TTC549 (cell line): ENCODE data around the gene CROT.

Source experiments
- FAIRE-seq: peaks from 2 replicates; lab custom pipeline; 2012; peaks lifted over from hg19 to GRCh38; lab: Jason Lieb, UNC

CROT gene

DNA sequence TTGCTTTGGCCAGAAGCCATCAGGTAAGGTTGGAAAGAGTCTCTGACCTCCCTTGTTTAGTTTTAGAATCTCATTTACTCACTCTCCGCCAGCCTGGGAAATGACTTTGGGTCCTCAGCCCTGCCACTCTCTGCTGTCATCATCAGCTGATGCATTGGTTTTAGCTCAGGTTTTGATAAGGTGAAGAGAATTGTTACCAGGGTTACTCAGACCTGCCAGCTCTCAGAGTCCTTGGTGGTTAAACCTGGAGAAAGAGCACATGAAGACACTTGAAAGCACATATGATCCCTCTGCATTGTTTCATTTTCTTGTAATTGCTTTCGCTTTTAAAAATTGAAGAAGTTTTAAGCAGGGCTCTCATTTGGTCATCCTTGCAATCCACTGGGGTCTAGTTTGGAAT, 4.0 kb upstream of the CROT start:
- FAIRE-seq, result no peak

DNA sequence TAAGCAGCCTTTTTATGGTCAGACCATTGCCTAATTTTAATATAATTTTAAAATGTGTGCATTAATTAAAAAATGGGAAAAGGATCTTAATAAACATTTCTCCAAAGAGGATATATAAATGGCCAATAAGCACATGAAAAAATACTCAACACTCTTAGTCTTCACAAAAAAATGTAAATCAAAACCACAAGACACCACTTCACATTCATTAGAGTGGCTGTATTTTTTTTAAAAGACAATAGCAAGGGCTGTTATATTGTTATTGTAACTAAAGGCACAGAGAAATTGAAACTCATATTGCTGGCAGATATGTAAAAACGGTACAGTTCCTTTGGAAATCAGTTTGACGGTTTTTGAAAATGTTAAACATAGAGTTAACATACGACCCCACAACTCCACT, 3.2 kb upstream of the CROT start:
- no peak for FAIRE-seq

DNA sequence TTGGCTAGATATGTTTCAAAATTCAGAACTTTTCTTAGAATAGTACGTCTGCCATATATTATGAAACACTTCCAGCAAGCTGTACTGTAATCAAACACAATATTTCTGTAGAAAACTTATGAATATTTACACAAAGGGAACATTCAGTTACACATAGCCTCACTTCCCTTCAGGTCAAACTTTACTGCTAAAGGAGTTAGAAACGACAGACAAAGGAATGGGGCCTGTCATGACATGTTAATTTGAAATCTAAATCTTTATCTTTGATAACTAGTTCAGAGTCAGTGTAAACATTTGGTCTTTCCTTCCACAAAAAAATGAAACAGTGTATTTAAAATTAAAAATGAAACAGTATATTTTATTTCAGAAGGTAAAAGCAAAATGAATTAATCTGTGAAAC, 1.0 kb upstream of the CROT start:
- no peak for FAIRE-seq

DNA sequence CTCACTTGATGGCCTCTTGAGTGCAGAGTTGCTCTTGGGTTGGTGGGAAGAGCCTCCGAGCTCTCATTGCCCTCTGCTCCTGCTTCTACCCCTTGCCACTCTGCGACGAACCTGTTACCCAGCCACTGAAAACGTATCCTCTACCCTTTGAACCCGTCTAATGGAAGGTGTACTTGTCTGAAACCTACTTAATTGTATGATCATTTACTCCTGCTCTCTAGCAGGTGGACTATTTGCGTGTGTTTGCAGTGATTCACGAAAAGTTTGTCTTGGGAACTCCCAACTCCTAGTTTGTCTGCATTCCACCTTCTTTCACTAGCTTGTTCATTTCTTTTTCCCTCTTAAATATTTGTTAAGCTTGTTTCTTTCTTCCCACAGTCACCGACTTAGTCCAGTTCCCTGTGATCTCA, 503 bp downstream of the CROT start:
- no peak for FAIRE-seq

DNA sequence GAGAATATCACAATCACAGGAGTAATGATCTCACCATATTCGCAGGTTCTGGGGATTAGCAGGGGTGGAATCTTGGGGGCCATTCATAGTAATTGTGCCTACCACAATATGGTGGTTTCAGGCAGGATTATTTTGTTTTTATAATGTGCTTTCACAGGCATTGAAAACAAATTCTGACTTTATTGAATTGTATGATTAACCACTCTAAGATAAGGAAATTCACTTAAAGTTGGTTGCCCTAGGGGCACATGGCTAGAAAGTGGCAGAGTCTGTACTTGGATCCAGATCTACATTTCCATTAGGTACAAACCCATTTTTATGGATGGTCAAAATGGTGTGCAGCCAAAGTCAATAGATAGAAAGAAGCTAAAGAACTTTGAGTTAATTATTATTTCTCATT, 1.7 kb downstream of the CROT start:
- FAIRE-seq, result no peak

DNA sequence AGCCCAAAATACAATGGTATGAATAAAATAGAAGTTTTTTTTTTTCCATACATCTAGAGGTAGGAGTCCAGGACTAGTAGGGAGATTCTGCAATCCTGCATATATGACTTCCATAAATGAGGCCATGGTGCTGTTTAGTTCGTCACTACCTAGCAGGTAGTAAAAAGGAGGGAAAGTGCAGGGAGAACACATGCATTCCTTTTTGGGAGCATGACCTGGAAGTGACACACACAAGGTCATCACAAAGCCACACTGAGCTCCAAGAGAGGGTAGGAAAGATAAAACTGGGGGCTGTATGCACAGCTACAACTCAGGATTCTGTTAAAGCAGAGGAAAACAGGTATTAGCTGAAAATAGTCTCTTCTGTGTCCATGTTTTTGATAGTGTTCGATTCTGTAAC, 2.2 kb downstream of the CROT start:
- FAIRE-seq, result no peak

DNA sequence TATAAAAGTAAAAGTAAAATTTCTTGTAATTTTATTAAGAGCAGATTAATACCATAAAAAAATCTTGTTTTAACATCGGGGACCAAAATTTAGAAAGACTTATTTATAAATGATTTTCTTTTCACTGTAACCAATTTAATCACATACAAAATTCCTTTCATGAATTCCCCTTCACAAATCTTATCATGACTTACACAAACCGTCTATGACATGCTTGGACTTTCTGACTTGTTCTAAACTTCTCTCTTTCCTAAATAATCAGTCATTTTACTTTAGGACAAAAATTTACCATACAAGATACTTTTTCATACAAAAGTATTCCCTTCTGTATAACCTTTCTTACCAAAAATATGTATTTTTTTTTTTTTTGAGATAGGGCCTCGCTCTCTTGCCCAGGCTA, 9.3 kb downstream of the CROT start:
- no peak for FAIRE-seq

DNA sequence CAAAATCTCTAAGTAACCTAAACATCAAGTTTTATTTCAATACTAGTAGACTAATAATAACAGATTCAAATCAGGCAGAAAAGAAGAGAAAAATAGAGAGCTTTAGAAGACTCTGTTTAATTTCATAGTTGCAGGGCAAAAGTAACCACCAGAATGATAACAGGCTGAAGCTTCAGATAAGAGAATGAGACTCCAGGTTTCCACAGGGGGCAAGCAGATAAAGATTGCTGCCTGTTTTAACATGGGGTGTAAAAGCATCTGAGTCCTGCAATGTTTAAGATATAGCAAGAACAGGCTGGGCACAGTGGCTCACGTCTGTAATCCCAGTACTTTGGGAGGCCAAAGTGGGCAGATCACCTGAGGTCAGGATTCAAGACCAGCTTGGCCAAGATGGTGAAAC, 11.0 kb downstream of the CROT start:
- no peak for FAIRE-seq

DNA sequence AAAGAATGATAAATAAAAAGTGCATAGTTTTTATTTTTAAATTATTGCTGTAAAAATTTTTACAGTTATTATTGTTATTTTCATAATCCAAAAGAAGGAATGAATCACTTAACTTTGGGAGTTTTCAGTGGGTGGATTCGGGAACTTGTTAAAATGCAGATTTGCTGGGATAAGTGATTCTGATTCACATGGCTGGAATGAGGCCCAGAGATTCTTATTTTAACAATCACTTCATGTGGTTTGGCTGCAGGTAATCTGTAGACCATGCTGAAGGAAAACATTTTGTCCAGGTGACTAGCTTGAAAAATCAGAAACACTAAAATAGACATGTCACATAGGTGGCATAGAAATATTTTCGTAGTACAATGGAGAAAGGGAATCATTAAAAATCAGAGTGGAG, 13.9 kb downstream of the CROT start:
- no peak for FAIRE-seq

DNA sequence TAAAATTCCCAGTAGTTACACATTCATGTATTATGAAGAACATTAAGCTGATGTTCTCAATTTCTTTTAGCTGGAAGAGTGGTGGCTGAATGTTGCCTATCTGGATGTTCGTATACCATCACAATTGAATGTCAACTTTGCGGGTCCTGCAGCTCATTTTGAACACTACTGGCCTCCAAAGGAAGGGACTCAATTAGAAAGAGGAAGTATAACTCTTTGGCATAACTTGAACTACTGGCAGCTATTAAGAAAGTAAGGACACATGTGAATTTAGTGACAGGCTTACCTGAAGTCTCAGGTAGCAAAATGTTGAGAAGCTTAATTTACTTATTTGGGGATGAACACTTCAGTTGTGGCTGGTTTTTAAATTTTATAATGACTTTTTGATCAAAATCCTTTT, 15.9 kb downstream of the CROT start:
- FAIRE-seq, result no peak

DNA sequence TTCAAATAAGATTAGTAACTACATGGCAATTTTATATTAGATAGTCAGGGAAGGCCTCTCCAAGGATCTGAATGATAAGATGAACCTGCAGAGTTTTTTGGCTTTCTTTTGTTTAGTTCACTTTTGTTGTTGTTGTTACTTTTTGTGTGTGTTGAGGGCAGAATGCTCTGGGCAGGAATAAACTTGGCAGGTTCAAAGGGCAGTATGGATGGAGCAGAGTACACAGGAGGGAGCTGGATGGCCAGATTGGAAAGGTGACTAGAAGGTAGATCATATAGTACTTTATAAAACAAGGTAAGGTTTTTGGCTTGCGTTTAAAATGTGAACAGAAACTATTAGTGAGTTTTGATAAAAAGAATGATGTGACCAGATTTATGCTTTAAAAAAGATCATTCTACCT, 17.9 kb downstream of the CROT start:
- no peak for FAIRE-seq

DNA sequence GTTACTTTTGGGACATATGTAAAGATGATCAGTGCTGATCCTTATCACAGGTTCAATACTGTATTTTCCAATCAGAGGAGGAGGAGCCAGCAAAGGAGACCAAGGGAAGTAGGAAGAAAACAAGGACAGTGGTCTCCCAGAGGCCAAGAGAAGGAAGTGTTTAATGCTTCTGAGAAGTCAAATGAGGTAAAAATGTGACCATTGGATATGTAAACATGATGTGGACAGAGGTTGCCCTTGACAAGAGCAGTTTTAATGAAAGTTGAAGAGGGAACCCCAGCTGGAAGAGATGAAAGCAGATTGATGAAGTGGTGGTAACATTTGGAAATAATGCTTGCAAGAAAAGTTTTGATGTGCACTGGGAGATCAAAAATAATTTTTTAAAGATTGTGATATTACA, 18.8 kb downstream of the CROT start:
- no peak for FAIRE-seq

DNA sequence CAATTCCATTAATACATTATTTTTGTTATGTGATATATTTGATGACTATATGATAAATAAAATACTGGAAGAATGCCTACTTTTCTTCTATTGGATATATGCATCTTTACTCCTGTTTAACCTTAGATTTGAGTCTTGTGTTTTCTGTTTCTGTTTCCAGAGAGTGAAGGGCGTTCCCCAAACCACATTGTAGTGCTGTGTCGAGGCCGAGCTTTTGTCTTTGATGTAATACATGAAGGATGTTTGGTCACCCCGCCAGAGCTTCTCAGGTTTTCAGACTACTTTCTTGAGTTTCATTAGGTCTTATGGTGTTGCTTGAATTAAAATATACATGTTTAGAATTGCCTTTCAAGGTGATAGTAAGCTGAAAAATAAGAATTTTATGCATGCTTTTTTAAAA, 23.8 kb downstream of the CROT start:
- FAIRE-seq, result no peak

DNA sequence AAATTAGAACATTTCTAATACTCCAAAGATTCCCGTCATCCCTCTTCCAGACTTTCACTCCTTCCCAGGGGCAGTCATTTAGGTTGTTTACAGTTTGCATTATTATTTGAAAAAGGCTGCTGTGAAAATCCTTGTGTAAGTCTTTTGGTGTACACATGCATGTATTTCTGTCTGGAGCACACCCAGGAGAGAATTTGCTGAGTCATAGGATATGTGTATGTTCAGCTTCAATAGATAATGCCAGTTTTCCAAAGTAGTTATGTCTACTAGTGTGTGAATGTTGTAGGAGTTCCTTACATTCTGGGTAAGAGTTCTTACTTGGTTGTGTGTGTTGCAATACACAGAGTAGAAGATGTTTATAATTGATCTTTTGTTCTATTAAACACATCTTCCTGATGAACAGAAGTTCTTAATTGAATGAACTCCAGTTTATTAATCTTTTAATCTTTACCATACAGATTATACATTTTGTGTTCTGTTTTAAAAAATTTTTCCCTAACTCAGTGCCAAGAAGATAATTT, 25.3 kb downstream of the CROT start:
- no peak for FAIRE-seq

DNA sequence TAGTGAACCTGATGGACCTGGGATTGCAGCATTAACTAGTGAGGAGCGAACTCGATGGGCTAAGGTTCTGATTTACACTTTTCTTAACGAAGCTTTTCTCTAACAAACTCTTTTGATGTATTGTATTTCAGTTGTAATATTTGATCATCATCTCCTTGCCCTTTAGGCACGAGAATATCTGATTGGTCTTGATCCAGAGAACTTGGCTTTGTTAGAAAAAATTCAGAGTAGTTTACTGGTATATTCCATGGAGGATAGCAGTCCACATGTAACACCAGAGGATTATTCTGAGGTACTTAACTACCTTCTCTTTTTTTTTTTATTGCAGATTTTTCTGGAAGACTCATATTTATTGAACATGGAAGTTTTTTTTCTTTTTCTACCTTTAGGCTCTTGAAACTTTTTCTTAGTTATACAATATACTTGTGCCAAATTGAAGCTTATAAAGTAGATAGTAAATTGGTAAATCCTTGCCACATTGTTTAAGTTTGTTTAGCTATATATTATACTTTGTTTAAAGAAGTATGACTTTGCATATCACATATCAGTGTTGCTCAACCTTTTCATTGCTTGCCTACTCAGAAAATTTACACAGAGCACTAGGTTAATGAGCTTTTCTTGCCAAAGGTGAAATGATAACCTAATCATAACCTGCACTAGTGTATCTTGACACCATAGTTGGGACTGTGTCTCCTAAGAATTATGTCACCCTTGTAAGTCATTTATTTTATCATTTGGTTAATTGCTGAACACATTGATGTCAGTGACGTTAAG, 30.4 kb downstream of the CROT start:
- no peak for FAIRE-seq

DNA sequence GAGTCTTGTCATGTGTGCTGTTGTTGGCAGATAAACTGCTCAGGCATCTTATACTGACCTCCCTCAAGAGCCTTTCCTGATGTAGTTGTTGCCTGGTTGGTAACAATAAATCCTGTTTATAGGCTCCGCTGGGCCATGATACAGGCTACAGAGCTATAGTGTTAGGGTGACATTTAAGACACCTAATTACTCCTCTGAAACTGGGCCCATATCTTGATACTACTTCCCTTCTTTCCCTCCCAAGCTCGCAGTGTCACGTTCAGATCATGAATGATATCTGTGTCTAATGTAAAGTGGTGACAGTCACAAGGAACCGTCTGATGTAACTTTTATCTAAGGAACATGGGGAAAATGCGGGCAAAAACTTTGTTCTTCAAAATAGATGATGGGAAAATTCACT, 35.4 kb downstream of the CROT start:
- FAIRE-seq, result no peak

DNA sequence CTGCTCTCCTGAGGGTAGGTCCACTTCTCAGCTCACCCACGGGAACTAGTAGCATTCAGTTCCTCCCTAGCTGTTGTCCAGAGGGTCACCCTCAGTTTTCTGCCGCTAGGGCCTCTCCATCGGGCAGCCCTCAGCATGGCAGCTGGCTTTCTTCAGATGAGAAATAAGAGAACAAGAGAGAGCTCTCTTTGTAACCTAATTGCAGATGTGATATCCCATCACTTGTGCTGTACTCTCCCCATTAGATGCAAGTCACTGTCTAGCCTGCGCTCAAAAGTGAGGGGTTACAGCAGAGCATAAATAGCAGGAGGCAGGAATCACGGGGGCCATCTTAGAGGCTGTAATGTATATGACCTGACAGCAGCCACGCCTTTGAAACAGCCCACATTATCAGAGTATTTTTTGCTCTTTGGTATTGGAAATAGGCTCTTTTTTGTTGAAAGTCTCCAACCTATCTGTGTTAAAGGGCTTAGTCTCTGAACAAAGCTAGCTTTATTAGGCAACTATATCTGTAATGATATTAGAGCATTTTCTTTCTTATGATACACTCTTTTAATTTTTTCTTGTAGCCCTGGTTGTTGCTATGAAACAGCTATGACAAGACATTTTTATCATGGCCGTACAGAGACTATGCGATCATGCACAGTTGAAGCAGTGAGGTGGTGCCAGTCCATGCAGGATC, 45.7 kb downstream of the CROT start:
- no peak for FAIRE-seq

DNA sequence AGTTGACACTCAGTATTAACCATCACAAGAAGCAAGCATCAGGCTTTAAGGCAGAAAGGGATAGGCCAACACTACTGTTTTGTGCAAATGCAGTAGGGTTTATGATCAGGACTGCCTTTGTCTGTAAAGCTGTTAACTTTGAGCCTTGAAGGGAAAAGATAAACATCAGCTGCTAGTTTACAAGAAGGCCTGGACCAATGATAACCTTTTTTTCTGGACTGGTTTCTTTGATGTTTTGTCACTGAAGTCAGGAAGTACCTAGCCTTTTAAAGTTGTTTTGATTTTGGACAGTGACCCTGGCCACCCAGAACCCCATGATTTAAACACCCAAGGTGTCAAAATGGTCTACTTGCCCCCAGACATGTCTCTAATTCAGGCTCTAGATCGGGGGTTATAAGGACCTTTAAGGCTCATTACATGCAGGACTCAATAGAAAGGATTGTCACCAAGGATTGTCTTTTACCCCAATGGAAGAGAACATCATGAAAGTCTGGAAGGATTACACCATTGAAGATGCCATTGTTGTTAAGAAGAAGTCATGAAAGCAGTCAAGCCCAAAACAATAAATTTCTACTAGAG, 50.1 kb downstream of the CROT start:
- no peak for FAIRE-seq

DNA sequence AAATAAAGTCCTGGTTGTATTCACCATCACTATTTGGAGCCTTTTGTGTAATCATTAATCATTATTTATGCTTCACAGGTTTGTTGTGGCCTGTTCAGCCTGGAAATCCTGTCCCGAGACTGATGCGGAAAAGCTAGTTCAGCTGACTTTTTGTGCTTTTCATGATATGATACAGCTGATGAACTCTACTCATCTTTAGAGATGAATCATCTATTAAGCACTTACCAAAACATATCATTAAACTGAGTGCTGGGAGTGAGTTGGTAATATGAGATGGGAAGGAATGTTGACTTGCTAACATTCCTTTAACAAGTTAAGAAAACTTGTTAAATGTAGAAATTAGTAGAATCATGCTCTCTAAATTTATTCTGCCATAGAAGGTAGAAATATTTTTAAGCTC, 53.0 kb downstream of the CROT start:
- no peak for FAIRE-seq

DNA sequence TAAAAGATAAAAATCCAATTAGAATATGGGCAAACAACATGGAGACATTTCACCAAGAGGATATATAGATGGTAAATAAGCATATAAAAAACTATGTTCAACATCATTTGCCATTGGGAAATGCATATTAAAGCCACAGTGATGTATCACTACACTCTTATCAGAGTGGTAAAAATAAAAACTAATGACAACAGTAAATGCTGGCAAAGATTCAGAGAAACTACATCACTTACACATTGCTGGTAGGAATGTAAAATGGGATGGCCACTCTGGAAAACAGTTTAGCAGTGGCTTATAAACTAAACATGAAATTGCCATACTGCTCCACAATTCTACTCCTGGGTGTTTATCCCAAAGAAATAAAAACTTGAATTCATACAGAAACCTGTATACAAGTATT, 59.2 kb downstream of the CROT start:
- no peak for FAIRE-seq

DNA sequence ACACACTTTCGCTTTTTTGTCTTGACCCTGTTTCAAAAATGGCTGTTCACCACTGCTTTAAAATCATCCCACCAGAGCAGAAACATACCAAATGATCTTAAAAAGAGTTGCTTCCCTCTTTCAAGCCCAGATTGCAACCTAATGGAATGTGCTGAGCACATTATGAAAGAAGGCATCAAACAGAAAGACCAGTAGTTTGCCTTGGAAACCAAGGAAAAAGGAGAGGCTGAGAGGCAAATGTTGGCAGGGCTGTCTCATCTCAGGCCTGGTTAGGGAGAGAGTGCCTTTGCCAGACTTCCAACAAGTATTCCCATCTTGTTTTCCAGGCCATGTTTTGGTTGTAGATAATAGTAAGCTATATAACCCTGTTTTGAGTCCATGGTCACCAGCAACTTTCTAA, 65.7 kb downstream of the CROT start:
- no peak for FAIRE-seq

DNA sequence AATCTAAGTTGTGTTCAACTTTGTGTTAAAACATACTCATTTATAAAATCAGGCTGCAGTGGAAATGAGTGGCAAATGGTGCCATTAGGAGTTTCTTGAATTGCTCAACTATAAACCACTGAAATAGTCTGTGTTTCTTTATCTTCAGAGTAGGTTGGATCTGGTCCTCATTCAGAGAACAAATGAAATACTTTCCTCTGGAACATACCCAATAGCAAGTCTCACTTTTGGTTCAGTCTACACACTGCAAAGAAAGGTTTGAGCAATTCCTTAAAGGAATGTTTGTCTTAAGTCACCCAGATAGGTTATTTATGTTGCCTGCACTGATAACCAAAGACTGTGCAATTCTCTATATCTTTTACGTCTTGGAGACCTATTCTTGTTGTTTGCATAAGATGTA, 67.6 kb downstream of the CROT start:
- FAIRE-seq, result no peak

DNA sequence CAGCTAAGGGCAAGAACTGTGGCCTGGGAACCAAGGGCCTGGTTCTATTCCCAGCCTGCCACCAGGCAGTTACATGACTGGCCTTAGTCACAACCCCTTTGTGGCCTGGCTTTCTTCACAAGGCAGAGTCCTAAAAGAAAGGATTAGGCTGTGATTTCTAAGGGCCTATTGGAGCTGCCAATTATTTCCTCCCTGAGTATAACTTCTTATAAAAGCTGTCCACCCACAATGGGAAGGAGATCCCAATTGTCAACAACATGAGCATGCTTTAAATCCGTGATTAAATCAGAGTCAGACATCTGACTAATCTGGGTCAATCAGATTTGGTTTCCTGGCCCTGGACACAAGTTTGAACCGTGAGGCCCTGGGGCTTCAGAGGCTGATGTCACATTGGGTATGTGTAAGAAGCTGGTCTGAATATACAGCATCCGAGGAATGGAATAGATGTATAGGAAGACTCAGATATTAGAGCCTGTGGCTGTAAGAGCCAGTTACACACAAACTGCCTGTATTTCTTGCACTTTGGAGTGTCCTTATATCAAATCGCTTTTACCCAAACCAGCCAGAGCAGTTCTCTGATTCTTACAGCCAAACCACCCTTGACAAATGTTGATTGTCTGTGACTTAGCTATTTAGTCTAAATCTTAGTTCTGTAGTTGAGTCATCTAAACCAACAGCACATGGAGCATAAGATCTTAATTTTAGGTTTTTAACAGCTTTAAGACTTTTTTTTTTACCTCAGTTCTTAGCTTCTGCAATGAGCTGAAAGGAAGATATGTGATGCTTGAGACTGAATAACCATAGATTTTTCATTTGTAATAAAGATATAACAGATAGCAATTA, 68.7 kb downstream of the CROT start:
- no peak for FAIRE-seq
